Right lobe of liver (tissue), 6 donors: ENCODE data around the gene JUP. TPM values are rescaled to one million over a fixed set of nuclear protein-coding genes. Genes with fewer than 3 reads are reported as not detected.

ENCODE experiments used
- ATAC-seq, 4 donors: fragments of 200-7000 bp; cut with Tn5 transposase; one replicate each; pipeline ENCODE4 v1.9.1; 2020; ENCODE audit warnings: mild to moderate bottlenecking in 4 of 4, moderate library complexity in 4 of 4
- DNase-seq, 3 donors: peaks; one replicate each; pipeline ENCODE4 v3.0.0-alpha.2; 2020
- H3K27ac ChIP-seq, 3 donors: fragments of 200-600 bp; one replicate each; pipeline ENCODE4 v1.8.0; 2022
- H3K27me3 ChIP-seq, 2 donors: fragments of 200-600 bp; one replicate each; pipeline ENCODE4 v1.8.0; 2022
- H3K36me3 ChIP-seq, 4 donors: fragments of 200-600 bp; sonication (generic) in 1 of 4; one replicate each; pipeline versions ENCODE4 v1.5.1 to v1.8.0; 2017 to 2022; ENCODE audit warnings: control low read depth in 1 of 4
- H3K4me1 ChIP-seq, 4 donors: fragments of 200-600 bp; sonication (generic) in 1 of 4; one replicate each; pipeline versions ENCODE4 v1.5.1 to v1.8.0; 2017 to 2022; ENCODE audit warnings: control low read depth in 1 of 4
- H3K4me3 ChIP-seq, 3 donors: fragments of 200-600 bp; one replicate each; pipeline ENCODE4 v1.8.0; 2022
- H3K9me3 ChIP-seq, 4 donors: fragments of 200-600 bp; sonication (generic) in 1 of 4; one replicate each; pipeline versions ENCODE4 v1.5.1 to v1.8.0; 2017 to 2022; ENCODE audit warnings: control low read depth in 1 of 4
- CTCF ChIP-seq, 4 donors: fragments of 200-600 bp in 3 of 4; fragments of 450-650 bp in 1 of 4; IDR thresholded peaks; one replicate each; pipeline versions ENCODE4 v1.5.1 to v1.8.0; 2016 to 2022; ENCODE audit warnings: antibody characterized with exemption in 4 of 4, mild to moderate bottlenecking in 2 of 4
- POLR2A ChIP-seq: fragments of 450-650 bp; IDR thresholded peaks from one replicate; pipeline ENCODE4 v1.6.1; 2017; ENCODE audit warnings: antibody characterized with exemption, mild to moderate bottlenecking
- WGBS: methylation state at CpG from one replicate; pipeline ENCODE4 v1.1.6; 2018; ENCODE audit warnings: low coverage, low lambda C conversion rate; ENCODE audit not compliant: insufficient coverage; ENCODE audit errors: missing lambda C conversion rate; 5-methylcytosine and 5-hydroxymethylcytosine counted together
- intact Hi-C, 2 donors: fragments of 100-400 bp; cut with DNase I; formaldehyde crosslinking; loops; one replicate each; pipeline versions ENCODE4 v1.11.2 to v1.14.1; 2022
- total RNA-seq, 6 experiments: library from RNA; depleted of rRNA in 2 of 6; stranded (reverse); fragments of >200 nt in 2 of 6; fragmentation: NEBNext Ultra II Directional in 3 of 6; extraction: Animal tissue kit (Norgen Biotek cat#: 25700) in 3 of 6; gene quantifications; one replicate each; pipeline versions ENCODE4 v1.1.0 to v1.2.4, GENCODE V29; 2016 to 2023
- donor health status: DM: no; HTN: yes; CAD: no.
- donor health status: DM: no; HTN: no; CAD: no.
- donor health status: DM: no; HTN: no; CAD: no.
- donor health status: DM: no; HTN: yes; CAD: no.
- donor health status: DM: no; HTN: yes; CAD: no.

Gene JUP
- total RNA-seq, 6 experiments from 2014 or later = 54.3 to 74.8 (median 65.7) TPM

- Histone ChIP-seq H3K9me3 (no peaks in the 10 kb centered on the region), H3K4me1 (peaks cover 0 to 3% (median 0%) of the 10 kb centered on the region in 4 donors), H3K4me3 (no peak overlapping the region), H3K27me3 (no peaks in the 10 kb centered on the region), H3K27ac (no peak overlapping the region), H3K36me3 (no peaks in the 10 kb centered on the region)
- 46% methylated on average over 6 of the region's 22 CpGs for WGBS
- ATAC-seq (peak; percentile 23 to 62 (median 46)), DNase-seq (no peak)
- TF ChIP-seq POLR2A = no peak
- TF ChIP-seq CTCF (IDR thresholded peaks at IDR 0.05) = no peak
- intact Hi-C loops = no loop called here
These were observed 6.6 kb upstream of the JUP start for GRCh38 chr17:41792845-41793783.

GRCh38 chr17:41787021-41787418 lies 509 bp upstream of the JUP start:
- ATAC-seq = no peak
- peaks cover 0 to 31% (median 10%) of the 10 kb centered on the region in 4 donors for H3K4me1 ChIP-seq
- WGBS = 18% methylated on average over 4 of the region's 4 CpGs
- intact Hi-C loops = no loop called here
- H3K27me3 ChIP-seq = no peaks in the 10 kb centered on the region
- DNase-seq = no peak
- TF ChIP-seq POLR2A = no peak
- TF ChIP-seq CTCF (IDR thresholded peaks at IDR 0.05) = no peak
- no peak overlapping the region for H3K4me3 ChIP-seq
- no peak overlapping the region for H3K27ac ChIP-seq
- H3K9me3 ChIP-seq = no peaks in the 10 kb centered on the region
- no peaks in the 10 kb centered on the region for H3K36me3 ChIP-seq

- ATAC-seq (peak; percentile 2 to 16 (median 6)), DNase-seq (peak in 2 of 3 donors; percentile 57 to 75)
- Histone ChIP-seq H3K36me3 (no peaks in the 10 kb centered on the region), H3K27me3 (no peaks in the 10 kb centered on the region), H3K4me3 (peak overlapping the region; percentile 71 to 85 (median 80)), H3K4me1 (peaks cover 0 to 37% (median 10%) of the 10 kb centered on the region in 4 donors), H3K27ac (peak overlapping the region; percentile 91 to 95 (median 95)), H3K9me3 (no peaks in the 10 kb centered on the region)
- intact Hi-C loops = no loop called here
- no peak for TF ChIP-seq CTCF (IDR thresholded peaks at IDR 0.05)
- 2% methylated on average over 6 of the region's 22 CpGs for WGBS
These were observed 668 bp downstream of the JUP start for GRCh38 chr17:41785859-41786226.

- Histone ChIP-seq H3K4me1 (peaks cover 0 to 37% (median 10%) of the 10 kb centered on the region in 4 donors), H3K4me3 (peak overlapping the region; percentile 71 to 85 (median 80)), H3K27me3 (no peaks in the 10 kb centered on the region), H3K27ac (peak overlapping the region; percentile 91 to 95 (median 95)), H3K9me3 (no peaks in the 10 kb centered on the region), H3K36me3 (no peaks in the 10 kb centered on the region)
- intact Hi-C loops = no loop called here
- 8% methylated on average over 10 of the region's 13 CpGs for WGBS
- no peak for TF ChIP-seq CTCF (IDR thresholded peaks at IDR 0.05)
- TF ChIP-seq POLR2A = no peak
- ATAC-seq (peak in 1 of 4 donors; percentile 4), DNase-seq (peak in 1 of 3 donors; percentile 52)
These were observed 1.2 kb downstream of the JUP start for GRCh38 chr17:41785091-41785858.
